ENCODE data around the gene DSC1. TPM values are rescaled to one million over a fixed set of nuclear protein-coding genes. Genes with fewer than 3 reads are reported as not detected.

The DSC1 gene
- total and polyA plus RNA-seq, 4 experiments from 2014 or later, result 0.62 to 3.9 (median 2.7) TPM

DNA sequence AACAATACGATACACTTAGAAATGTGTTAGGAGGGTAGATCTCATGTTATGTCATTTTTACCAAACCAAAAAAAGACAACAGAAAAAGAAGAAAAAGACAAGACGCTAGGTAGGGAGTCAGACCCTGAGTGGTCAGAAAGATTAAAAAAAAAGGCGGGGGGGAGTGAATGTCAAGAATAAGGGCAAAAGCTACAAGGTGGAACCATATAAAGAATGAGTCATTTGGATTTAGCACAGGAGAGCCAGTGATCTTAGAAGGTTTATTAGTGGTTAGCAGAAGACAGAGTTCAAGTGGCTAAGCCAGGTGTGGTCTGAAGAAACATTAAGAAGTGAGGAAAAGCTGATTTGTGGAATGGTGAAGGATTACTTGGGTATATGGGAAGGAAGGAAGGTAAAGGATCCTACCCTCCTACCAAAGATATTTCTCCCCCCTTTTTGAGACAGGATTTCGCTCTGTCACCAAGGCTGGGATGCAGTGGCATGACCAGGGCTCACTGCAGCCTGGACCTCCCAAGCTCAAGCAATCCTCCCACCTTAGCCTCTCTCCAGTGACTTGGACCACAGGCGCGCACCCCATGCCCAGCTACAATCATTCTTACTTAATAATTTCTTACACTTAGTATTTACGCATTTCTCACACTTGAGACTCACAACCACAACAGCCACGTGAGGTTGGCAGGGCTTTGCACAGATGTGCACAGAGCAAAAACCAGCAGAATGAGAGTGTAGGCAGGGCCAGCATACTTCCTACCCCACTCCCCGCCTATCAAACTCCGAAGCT is 63.0 kb downstream of the DSC1 start:
- Histone ChIP-seq H3K9me3 (ENCODE audit: control insufficient read depth in 1 of 2, low read length in 2 of 2) (no peaks in the 10 kb centered on the region), H3K27me3 (ENCODE audit: insufficient read depth, low read length) (no peaks in the 10 kb centered on the region), H3K4me1 (ENCODE audit: insufficient read depth, low read length) (no peaks in the 10 kb centered on the region), H3K36me3 (ENCODE audit: insufficient read depth, low read length) (no peaks in the 10 kb centered on the region), H3K27ac (ENCODE audit: low read depth, low read length) (no peak overlapping the region), H3K4me3 (ENCODE audit: low read length in 2 of 2) (no peak overlapping the region)
- ChIA-PET POLR2A (ENCODE audit: partially characterized antibody) (no interaction called here), CTCF (ENCODE audit: partially characterized antibody) (no interaction called here)
- DNase-seq, result no peak
- intact Hi-C loops (cut with micrococcal nuclease), result no loop called here
- Mint-ChIP-seq H3K27ac (no peak overlapping the region), H3K27me3 (peaks cover 2 to 8% of the 10 kb centered on the region in 2 donors), H3K4me1 (no peaks in the 10 kb centered on the region), H3K4me3 (peak overlapping the region in 1 of 8 donors; percentile 17), H3K9me3 (peaks cover 0 to 28% (median 14%) of the 10 kb centered on the region in 8 donors), H3K36me3 (no peaks in the 10 kb centered on the region)

DNA sequence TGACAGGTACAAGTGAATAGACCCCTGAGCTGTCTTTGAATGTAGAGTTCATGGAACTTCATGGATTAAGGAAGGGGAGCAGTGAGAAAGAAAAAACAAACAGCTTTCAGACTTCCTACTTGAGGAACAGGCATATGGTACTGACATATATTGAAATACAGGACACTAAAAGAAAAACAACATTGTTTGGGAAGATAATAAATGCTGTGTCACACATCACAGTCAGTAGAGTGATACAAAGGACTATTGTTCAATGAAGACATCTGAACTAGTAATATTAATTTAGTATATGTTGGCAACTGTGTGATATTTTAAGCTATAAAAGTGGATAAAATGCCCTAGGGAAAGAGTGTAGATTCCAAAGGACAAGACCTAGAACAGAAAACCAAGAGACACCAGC is 63.8 kb downstream of the DSC1 start:
- no peaks in the 10 kb centered on the region for H3K4me1 ChIP-seq (ENCODE audit: insufficient read depth, low read length)
- H3K4me3 ChIP-seq (ENCODE audit: low read length in 2 of 2), result no peak overlapping the region
- H3K27me3 ChIP-seq (ENCODE audit: insufficient read depth, low read length), result no peaks in the 10 kb centered on the region
- Mint-ChIP-seq H3K9me3 (peaks cover 0 to 28% (median 15%) of the 10 kb centered on the region in 8 donors), H3K27ac (no peak overlapping the region), H3K27me3 (peaks cover 2 to 8% of the 10 kb centered on the region in 2 donors), H3K36me3 (no peaks in the 10 kb centered on the region), H3K4me1 (no peaks in the 10 kb centered on the region), H3K4me3 (no peak overlapping the region)
- H3K9me3 ChIP-seq (ENCODE audit: control insufficient read depth in 1 of 2, low read length in 2 of 2), result no peaks in the 10 kb centered on the region
- ChIA-PET CTCF (ENCODE audit: partially characterized antibody) (no interaction called here), POLR2A (ENCODE audit: partially characterized antibody) (no interaction called here)
- DNase-seq, result no peak
- H3K36me3 ChIP-seq (ENCODE audit: insufficient read depth, low read length), result no peaks in the 10 kb centered on the region
- no peak overlapping the region for H3K27ac ChIP-seq (ENCODE audit: low read depth, low read length)
- intact Hi-C loops (cut with micrococcal nuclease), result no loop called here

DNA sequence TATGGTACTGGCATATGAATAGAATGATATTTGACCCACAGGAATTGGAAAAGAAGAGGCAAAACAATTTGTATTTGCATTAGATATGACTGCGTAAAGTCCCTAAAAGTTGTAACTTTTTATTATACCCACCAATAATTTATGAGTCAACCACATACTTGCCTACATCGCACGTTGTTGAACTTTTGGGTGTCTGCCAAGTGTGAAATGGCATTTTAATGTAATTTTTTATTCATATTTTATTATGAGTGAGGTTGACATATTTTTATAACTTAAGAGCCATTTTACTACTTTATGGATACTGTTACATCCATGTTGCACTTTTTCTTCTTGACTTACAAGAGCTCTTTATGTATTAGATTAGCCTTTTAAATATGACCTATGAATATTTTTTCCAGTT is 65.0 kb downstream of the DSC1 start:
- Histone ChIP-seq H3K27ac (ENCODE audit: low read depth, low read length) (no peak overlapping the region), H3K4me3 (ENCODE audit: low read length in 2 of 2) (no peak overlapping the region), H3K36me3 (ENCODE audit: insufficient read depth, low read length) (no peaks in the 10 kb centered on the region), H3K27me3 (ENCODE audit: insufficient read depth, low read length) (no peaks in the 10 kb centered on the region), H3K4me1 (ENCODE audit: insufficient read depth, low read length) (no peaks in the 10 kb centered on the region), H3K9me3 (ENCODE audit: control insufficient read depth in 1 of 2, low read length in 2 of 2) (no peaks in the 10 kb centered on the region)
- Mint-ChIP-seq H3K9me3 (peaks cover 0 to 21% (median 14%) of the 10 kb centered on the region in 8 donors), H3K4me1 (no peaks in the 10 kb centered on the region), H3K4me3 (no peak overlapping the region), H3K27ac (no peak overlapping the region), H3K27me3 (peaks cover 2 to 4% of the 10 kb centered on the region in 2 donors), H3K36me3 (no peaks in the 10 kb centered on the region)
- CTCF ChIA-PET (ENCODE audit: partially characterized antibody), result no interaction called here
- intact Hi-C loops (cut with micrococcal nuclease), result no loop called here
- POLR2A ChIA-PET (ENCODE audit: partially characterized antibody), result interaction anchor here (0.7 kb wide), 1 partner anchor 31 kb away, joined by 3 read pairs; no protein-coding TSS in a partner anchor
- no peak for DNase-seq

DNA sequence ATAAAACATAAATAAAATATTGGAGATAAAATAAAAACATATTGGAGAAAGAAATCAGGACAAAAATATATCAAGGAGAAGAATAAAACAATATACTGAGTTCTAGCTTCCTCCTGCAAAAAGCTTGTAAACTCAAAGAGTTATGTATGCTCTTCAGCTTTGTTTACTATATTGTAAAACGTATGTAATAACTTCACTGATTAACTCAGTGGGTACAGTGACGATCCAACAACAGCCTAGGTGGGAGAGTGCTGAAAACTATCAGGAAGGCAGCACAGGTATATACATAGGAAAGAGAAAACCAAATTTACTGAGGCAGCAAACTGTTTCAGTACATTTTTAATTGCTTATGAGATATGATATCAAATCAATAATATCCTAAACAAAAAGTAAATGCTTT is 68.8 kb downstream of the DSC1 start:
- H3K27ac ChIP-seq (ENCODE audit: low read depth, low read length), result no peak overlapping the region
- ChIA-PET POLR2A (ENCODE audit: partially characterized antibody) (no interaction called here), CTCF (ENCODE audit: partially characterized antibody) (no interaction called here)
- H3K27me3 Mint-ChIP-seq, result no peaks in the 10 kb centered on the region
- no peak for DNase-seq
- peaks cover 0 to 20% (median 10%) of the 10 kb centered on the region in 8 donors for H3K9me3 Mint-ChIP-seq
- intact Hi-C loops (cut with micrococcal nuclease), result no loop called here
- no peaks in the 10 kb centered on the region for H3K9me3 ChIP-seq (ENCODE audit: control insufficient read depth in 1 of 2, low read length in 2 of 2)
- H3K4me1 ChIP-seq (ENCODE audit: insufficient read depth, low read length), result no peaks in the 10 kb centered on the region
- no peaks in the 10 kb centered on the region for H3K27me3 ChIP-seq (ENCODE audit: insufficient read depth, low read length)
- no peak overlapping the region for H3K4me3 ChIP-seq (ENCODE audit: low read length in 2 of 2)
- H3K27ac Mint-ChIP-seq, result no peak overlapping the region
- no peaks in the 10 kb centered on the region for H3K36me3 Mint-ChIP-seq
- no peaks in the 10 kb centered on the region for H3K36me3 ChIP-seq (ENCODE audit: insufficient read depth, low read length)
- no peak overlapping the region for H3K4me3 Mint-ChIP-seq
- H3K4me1 Mint-ChIP-seq, result no peaks in the 10 kb centered on the region

DNA sequence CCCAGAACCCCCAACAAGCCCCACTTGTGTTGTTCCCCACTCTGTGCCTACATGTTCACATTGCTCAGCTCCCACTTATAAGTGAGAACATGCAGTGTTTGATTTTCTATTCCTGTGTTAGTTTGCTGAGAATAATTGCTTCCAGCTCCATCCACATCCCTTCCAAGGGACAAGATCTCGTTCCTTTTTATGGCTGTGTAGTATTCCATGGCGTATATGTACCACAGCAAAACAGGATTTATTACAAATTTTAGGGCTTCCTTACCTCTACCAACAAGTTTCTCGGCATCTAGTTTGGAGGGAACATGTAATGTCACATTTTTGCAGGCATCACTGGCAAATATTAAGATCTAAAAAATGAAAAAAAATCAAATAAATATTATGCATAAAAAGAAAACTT is 69.4 kb downstream of the DSC1 start:
- Histone ChIP-seq H3K4me3 (ENCODE audit: low read length in 2 of 2) (no peak overlapping the region), H3K9me3 (ENCODE audit: control insufficient read depth in 1 of 2, low read length in 2 of 2) (no peaks in the 10 kb centered on the region), H3K27me3 (ENCODE audit: insufficient read depth, low read length) (no peaks in the 10 kb centered on the region), H3K27ac (ENCODE audit: low read depth, low read length) (no peak overlapping the region), H3K36me3 (ENCODE audit: insufficient read depth, low read length) (no peaks in the 10 kb centered on the region), H3K4me1 (ENCODE audit: insufficient read depth, low read length) (no peaks in the 10 kb centered on the region)
- Mint-ChIP-seq H3K9me3 (peaks cover 0 to 20% (median 10%) of the 10 kb centered on the region in 8 donors), H3K27me3 (no peaks in the 10 kb centered on the region), H3K4me3 (no peak overlapping the region), H3K27ac (no peak overlapping the region), H3K4me1 (no peaks in the 10 kb centered on the region), H3K36me3 (no peaks in the 10 kb centered on the region)
- intact Hi-C loops (cut with micrococcal nuclease), result no loop called here
- CTCF ChIA-PET (ENCODE audit: partially characterized antibody), result no interaction called here
- POLR2A ChIA-PET (ENCODE audit: partially characterized antibody), result no interaction called here
- no peak for DNase-seq

DNA sequence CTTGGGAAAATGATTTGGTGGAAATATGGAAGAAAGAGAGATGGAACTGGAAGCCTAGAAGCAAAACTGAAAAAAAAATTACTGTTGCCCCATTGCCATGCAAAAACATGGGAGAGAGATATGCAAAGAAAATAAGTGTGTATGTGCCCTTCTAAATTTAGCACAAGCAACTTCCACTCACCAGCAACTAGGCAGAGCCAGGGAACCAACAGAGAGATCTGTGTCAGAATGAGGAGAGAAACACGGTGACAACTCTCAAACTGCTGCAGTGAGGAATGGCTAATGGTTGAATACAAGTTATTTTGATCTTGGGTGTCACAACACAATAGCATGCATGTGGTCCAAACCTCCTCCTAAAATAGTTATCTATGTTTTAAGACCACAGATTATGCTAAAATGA is 71.3 kb downstream of the DSC1 start:
- intact Hi-C loops (cut with micrococcal nuclease), result no loop called here
- no peaks in the 10 kb centered on the region for H3K36me3 ChIP-seq (ENCODE audit: insufficient read depth, low read length)
- no peaks in the 10 kb centered on the region for H3K9me3 ChIP-seq (ENCODE audit: control insufficient read depth in 1 of 2, low read length in 2 of 2)
- Mint-ChIP-seq H3K36me3 (no peaks in the 10 kb centered on the region), H3K27ac (no peak overlapping the region), H3K9me3 (peaks cover 0 to 23% (median 8%) of the 10 kb centered on the region in 8 donors), H3K4me1 (no peaks in the 10 kb centered on the region), H3K27me3 (no peaks in the 10 kb centered on the region), H3K4me3 (no peak overlapping the region)
- CTCF ChIA-PET (ENCODE audit: partially characterized antibody), result no interaction called here
- POLR2A ChIA-PET (ENCODE audit: partially characterized antibody), result no interaction called here
- DNase-seq, result no peak
- H3K4me1 ChIP-seq (ENCODE audit: insufficient read depth, low read length), result no peaks in the 10 kb centered on the region
- H3K4me3 ChIP-seq (ENCODE audit: low read length in 2 of 2), result no peak overlapping the region
- H3K27ac ChIP-seq (ENCODE audit: low read depth, low read length), result no peak overlapping the region
- H3K27me3 ChIP-seq (ENCODE audit: insufficient read depth, low read length), result no peaks in the 10 kb centered on the region

DNA sequence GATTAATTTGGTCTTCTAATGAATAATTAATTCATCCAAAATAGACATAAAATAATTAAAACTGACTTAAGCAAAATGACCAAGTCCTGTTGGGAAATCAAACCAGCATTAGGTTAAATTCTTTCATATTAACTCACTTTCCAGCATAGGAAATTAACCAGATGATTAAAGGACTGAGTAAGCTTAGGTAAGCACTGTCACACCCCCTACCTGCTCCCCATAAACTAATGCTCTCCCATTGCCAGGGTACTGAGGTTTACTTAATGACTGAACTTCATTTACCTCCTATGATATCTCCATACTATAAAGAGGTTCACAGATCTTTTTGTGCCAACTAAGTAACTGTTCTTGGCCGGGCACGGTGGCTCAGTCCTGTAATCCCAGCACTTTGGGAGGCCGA is 74.1 kb downstream of the DSC1 start:
- H3K4me1 ChIP-seq (ENCODE audit: insufficient read depth, low read length), result no peaks in the 10 kb centered on the region
- H3K27me3 ChIP-seq (ENCODE audit: insufficient read depth, low read length), result no peaks in the 10 kb centered on the region
- Mint-ChIP-seq H3K27me3 (no peaks in the 10 kb centered on the region), H3K4me1 (no peaks in the 10 kb centered on the region), H3K27ac (no peak overlapping the region), H3K9me3 (peaks cover 0 to 19% (median 4%) of the 10 kb centered on the region in 8 donors), H3K36me3 (no peaks in the 10 kb centered on the region), H3K4me3 (no peak overlapping the region)
- H3K27ac ChIP-seq (ENCODE audit: low read depth, low read length), result no peak overlapping the region
- no peaks in the 10 kb centered on the region for H3K9me3 ChIP-seq (ENCODE audit: control insufficient read depth in 1 of 2, low read length in 2 of 2)
- no peak for DNase-seq
- ChIA-PET POLR2A (ENCODE audit: partially characterized antibody) (no interaction called here), CTCF (ENCODE audit: partially characterized antibody) (no interaction called here)
- intact Hi-C loops (cut with micrococcal nuclease), result no loop called here
- H3K4me3 ChIP-seq (ENCODE audit: low read length in 2 of 2), result no peak overlapping the region
- H3K36me3 ChIP-seq (ENCODE audit: insufficient read depth, low read length), result no peaks in the 10 kb centered on the region

Data from CD4-positive, alpha-beta memory T cell (primary cell).